RPMI8226 (cell line): Measurements from ENCODE around the gene SDK1.

Source experiments
- DNase-seq: peaks from one replicate; pipeline ENCODE4 v3.0.0-alpha.2; 2015

The SDK1 gene

DNA sequence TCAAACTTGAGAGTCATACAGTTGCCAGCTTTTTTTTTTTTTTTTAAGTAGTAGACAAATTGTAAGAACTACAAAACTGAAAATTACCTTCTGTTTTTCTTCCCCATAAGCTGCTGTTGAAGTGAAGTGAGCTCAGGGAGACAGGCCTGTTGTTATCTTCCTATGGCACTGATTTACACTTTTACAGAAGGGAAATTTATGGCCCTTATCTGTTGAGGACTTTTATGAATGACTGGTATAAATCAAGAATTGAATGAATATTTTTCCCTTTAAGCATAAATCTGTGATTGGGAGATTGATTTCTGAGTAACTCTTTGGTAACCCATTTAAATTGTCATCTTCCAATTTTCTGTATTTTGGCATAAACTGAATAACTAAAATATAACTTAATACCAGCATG lies 124.0 kb downstream of the SDK1 start:
- DNase-seq: no peak

DNA sequence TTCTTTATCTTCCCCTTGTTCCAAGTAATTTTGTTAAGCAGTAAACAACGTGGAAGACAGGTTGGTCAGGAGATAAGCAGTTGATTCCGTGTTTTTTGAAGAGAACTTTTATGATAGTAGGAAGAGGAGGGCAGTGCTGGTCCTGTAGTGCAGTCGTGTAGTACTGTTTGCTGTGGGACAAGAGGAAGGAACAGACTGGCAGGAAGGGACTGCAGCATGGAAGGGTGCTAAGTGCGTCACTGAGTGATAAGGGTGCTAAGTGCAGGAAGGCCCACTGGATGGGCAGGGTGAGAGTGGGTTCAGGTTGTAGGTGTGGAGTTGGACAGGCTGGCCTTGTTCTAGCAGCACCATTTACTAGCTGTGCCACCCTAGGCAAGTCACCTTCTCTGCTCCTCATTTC lies 125.0 kb downstream of the SDK1 start:
- no peak for DNase-seq

DNA sequence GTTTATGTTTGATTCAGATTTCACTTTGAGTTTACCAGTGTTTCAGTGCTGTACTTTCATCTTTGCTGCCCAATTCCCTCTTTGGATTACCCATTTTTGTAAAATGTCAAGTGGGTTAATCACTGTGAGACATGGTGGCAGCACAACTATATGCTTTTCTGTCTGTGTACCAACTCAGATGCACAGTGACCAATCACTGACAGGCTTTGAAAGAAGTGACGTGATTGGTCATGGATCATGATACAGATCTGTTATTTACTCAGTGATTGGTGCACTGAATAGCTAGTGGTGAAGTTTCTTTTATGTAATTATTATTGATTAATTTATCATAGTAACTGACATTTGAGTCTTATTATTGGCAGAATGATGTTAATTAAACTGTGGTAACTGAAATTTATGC lies 126.9 kb downstream of the SDK1 start:
- DNase-seq: no peak

DNA sequence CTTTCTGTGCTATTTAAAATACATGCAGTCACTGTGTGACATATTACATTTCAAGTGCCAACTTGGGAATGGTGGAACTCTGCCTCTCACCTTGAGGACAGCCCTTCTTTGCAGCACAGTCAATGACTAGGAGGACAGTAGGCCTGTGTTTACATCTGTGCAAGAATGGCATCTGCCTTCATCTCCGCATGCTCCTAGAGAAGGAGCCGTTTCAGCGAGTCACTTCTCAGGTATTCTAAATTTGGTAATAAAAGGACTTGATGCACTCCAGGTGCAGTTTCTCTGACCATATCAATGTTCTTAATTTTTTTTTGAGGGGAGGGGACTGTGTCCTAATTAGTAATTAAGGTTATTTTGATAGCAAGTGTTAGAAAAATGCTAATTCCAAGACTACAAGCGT lies 128.9 kb downstream of the SDK1 start:
- DNase-seq: no peak

DNA sequence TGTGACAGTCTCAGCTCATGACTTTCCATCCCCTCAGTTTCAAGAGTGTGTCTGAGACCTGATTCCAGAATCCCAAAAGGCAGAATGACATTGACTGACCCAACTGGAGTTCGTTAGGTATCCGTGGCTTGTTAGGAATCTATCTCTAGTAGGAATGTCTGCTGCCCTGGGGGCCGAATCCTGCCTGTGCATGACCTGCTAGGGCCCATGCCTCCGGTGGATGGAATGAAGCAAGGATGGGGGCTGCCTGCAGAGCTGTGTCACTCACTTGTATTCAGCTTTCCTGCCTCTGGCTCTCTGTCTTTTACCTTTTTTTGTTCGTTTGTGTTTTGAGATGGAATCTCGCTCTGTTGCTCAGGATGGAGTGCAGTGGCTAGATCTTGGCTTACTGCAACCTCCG lies 129.5 kb downstream of the SDK1 start:
- no peak for DNase-seq

DNA sequence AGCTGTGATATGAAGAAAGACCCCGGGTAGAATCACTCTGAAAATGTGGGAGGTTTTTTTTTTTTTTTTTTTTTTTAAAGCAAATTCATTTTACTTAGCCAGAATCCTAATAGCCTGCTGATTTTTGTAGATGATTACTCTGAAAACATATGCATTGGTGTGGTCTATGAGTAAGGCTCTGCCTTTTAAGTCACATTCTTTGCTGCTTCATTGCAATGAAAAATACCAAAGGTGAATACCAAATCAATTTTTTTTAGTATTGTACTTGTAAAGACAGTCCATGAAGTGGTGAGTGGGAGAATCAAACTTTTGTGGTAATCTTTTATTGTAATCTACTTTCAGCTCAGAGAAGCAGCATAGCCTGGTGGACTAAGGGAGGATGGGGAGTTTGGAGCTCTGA lies 130.3 kb downstream of the SDK1 start:
- DNase-seq: no peak

DNA sequence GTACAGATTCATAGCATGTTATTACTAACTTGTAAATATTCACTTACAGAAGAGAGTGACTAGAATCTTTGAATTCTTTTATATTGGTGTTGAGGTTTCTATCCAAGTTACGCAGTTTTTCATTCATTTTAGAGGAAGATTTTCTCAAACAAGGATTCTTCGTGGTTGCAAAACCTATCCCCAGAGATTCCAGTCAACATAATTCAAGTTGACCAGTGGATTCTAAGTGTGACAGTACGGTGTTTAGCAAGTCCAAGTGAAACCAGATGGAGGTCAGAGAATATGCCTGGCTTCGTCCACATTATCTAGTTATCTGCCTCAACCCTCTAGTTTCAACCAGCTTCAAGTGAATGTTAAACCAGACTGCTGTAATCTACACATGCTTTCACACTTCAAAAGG lies 131.9 kb downstream of the SDK1 start:
- no peak for DNase-seq

DNA sequence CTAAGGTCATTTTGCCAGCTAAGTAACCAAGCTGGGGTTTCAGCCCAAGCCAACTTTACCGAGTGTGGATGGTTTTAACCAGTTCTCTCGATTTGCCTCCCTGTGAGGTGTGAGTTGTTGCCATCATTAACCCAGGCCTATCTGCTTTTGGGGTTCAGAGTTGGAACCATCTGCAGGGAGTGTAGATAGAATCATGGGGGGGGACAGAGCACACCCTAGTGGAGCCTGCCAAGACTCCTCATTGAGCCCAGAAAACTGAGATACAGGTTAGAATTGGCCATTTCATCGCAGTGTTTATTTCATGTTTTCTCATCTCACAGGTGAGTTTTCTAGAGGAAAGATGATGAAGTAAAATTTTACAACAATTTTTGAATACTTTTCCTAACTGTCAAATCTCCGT lies 133.6 kb downstream of the SDK1 start:
- DNase-seq: no peak

DNA sequence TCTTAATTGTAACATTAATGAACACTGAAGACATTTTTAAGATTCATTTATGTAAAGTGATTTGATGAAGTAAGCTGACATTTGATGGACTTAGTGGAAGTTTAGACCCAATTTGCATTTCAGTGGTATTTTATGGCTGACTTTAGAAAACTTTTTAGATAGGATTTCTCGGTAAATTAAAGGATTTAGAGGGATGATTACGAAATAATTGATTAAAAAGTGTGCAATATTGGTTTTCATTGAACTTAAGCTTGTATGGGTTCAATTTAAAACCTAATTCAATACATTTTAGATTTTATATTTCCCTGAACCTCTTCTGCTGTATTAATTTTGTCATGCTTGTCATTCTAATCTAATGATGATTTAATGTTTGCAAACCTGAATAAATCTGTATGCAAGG lies 135.1 kb downstream of the SDK1 start:
- no peak for DNase-seq

DNA sequence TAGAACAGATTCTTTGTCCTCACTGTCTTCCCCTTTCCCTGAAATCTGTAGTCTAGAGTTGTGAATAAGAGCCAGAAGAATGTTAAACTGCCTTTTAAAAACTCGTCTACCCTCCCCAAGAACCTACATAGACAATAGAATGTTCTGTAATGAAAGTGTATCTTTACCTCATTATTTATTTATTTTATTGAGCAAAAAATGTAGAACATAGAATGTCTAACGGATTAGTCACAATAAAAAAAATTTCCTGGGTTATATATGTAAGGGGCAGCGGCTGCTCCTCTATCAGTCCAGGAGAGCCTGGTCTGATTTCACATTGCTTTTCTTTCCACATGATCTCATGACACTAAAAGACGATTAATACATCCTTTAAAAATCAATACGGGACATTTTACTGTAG lies 135.7 kb downstream of the SDK1 start:
- DNase-seq: no peak

DNA sequence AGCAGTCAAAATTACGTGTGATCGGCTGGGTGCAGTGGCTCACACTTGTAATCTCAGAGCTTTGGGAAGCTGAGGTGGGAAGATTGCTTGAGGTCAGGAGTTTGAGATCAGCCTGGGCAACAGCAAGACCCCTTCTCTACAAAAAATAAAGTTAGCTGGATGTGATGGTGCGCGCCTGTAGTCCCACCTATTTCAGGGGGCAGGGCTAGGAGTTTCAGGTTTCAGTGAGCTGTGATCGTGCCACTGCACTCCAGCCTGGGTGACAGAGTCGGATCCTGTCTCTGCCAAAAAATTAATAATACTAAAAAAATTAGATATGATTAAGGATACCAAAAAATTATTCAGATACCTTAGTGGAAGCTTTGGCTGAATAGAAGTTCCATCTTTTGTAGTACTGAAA lies 136.4 kb downstream of the SDK1 start:
- no peak for DNase-seq

DNA sequence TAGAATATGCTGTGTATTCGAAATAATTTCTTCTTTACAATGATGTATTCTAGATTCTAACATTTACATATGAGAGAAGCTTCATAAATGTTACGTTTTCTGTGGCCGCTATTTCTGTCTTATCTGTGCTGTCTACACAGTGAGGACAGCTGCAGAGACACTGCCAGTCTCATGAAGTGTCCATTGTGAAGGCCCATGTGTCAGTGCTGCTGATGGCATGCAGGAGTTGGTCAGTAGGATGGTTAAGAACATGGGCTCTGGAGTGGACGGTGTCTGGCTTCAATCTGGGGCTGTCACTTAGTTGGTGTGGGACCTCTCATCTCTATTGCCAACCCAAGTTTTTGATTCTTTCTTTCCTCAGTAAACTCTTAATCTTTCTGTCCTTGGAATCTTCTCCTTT lies 137.3 kb downstream of the SDK1 start:
- no peak for DNase-seq

DNA sequence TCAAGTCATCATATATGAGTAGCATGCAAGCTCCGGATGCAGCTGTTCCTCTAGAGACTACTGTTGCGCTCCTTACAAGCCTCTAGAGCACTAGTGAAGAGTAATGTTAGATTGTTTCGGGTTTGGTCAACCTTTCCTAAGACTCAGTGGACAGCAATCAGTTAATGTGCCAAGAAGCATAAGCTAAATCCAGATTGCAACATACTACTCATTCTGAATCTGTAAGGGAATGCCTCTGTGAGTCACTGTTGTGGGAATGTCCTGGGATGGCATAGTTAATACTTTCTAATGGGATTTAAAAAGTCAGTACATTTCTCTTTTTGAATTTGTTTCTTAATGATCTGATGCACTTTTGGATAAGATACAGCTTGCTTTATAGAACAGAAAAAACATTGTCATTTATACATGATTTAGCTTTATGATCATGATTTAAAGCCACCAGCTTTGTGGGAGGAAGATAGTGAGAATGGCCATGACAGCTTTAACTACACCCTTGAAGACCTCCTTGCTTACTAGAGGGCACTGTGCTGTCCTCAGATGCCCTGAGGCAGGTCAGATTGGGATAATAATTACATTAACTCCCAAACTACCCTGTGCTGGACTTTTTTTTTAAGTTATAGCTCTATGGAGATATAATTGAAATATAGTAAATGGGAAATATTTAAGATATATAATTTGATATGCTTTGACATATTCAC lies 138.4 kb downstream of the SDK1 start:
- no peak for DNase-seq

DNA sequence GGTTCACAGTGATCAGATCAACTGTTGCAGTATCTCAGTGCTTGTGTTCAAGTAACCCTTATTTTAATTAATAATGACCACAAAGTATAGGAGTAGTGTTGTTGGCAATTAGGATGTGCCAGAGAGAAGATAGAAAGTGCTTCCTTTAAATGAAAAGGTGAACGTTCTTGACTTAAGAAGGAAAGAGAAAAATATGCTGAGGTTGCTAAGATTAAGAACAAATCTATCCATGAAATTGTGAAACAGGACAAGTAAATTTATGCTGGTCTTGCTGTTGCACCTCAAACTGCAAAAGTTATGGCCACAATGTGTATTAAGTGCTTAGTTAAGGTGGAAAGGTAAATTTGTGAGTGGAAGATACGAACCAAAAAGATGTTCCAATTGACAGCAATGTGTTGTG lies 139.5 kb downstream of the SDK1 start:
- DNase-seq: no peak

DNA sequence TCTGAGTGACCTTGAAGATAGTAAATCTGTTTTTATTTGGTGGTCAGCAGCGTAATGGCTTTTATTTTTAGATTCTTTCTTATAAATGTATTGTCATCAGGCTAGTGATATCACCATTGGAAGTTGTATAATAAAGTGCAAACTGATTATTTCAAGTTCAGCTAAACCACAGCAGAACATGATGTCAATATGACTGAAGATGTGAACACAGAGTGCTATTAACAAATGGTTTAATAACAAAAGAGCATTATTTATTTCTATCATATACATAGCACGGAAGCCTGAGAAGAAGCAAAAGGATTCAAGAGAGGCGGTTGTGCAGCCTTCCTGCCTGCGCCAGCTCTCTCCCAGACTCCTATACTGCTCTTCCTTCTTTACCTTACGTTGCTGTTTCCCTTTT lies 142.7 kb downstream of the SDK1 start:
- no peak for DNase-seq

DNA sequence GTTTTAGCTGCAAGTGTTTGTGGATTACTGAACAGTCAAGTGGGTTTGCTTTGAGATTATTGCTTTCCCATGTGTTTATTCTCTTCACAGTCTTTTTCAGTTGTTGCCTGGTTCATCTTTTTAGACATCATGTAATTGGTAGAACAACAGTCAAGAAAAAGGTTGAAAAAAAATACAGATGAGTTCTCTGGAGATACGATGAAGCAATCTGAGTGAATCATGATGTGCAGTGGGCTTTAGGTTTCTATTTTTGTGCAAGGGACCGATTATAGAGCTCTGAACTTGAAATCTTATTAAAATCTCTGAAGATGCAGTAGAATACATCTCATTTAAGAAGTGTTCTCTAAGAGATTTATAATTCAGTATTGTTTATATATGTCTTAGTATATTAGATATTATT lies 145.7 kb downstream of the SDK1 start:
- no peak for DNase-seq

DNA sequence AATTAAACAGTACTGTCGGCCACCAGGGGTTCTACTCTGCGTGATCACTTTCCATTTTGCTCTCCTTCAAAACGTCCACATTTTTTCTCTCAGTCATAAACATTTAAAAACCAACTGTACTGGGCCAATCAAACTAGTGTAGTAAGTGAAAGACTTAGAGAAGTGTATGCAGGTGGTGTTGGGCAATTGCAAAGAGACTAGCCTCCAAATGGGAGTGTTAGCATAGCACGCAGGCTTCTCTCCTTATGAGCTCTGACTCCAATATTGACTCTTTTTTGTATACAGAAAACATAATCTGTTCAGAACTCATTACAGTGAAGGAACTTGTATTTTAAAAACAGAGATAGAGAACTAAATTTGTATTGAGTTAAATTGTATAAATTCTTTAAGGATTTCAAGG lies 150.6 kb downstream of the SDK1 start:
- no peak for DNase-seq

DNA sequence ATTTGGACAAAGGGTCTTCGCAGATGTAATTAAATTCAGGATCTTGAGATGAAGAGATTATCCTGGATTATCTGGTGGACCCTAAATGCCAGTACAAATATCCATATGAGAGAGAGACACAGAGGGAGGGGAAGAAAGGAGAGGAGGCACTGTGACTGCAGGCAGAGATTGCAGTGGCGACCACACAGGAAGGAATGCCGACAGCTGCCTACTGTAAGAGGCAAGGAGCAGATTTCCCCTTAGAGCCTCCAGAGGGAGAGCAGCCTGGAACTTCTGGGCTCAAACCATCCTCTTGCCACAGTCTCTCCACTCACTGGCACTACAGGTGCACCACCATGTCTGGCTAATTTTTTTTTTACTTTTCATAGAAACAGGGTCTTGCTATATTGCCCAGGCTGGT lies 152.3 kb downstream of the SDK1 start:
- DNase-seq: no peak

DNA sequence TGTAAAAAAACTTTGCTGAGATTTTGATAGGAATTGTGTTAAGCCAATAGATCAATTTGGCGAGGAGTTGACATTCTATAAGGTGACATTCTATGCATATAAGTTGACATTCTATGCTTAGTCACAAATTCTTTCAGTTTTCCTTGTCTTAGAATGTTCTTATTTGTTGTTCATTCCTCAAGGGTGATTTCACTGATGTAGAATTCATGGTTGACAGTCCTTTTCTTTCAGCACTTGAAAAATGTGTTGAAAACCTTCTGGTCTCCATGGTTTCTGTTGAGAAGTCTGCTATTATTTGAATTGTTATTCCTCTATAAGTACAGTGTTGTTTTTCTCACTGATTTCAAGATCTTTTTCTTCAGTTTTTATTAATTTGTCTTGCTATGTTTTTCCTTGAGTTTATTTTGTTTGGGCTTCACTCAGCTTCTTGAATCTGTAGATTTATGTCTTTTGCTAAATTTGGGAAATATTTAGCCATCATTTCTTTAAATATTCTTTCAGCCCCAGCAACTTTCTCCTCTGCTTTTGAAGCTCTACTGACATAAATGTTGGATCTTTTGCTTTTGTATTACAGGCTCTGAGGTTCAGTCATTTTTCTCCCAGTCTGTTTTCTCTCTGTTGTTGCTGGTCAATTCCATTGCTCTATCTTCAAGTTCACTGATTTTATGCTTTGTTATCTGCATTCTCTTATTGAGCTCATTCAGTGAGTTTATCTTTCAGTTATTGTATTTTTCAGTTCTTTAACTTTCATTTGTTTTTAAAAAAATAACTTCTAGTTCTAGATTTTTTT lies 154.9 kb downstream of the SDK1 start:
- no peak for DNase-seq

DNA sequence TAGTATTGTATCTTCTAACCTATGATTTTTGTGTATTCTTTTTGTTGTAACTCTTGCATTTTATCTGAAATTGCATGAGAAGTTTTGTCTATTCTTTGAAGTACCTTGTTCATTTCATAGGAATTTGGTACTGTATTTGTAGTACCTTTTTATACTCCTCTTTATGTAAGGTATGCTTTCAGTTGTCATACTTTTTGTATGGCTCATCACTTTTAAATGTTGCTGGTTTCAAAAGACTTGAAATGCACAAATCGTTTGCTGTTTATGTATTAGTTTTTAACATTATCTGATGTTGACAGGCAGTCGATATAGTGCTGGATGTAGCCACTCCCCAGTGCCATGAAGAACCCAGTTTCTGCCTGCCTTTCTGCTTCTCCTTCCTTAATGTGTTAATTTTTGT lies 158.1 kb downstream of the SDK1 start:
- DNase-seq: no peak

DNA sequence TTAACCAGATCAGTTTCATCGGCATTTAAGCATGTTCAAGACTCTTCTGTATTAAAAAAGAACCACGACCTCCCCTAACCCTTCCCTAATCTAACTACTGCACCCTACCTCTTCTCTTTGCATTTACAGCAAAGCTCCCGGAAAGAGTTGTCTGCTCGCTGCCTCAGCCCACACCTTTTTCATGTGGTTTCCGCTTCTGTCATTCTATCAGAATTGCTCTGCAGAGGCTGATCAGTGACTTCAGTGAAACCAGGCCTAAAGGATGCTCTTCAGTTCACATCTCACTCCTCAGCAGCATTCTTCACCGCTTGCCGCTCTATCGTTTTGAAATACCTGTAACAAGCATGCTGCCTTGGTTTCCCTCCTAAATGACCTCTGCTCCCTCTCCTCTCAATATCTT lies 160.9 kb downstream of the SDK1 start:
- DNase-seq: no peak

DNA sequence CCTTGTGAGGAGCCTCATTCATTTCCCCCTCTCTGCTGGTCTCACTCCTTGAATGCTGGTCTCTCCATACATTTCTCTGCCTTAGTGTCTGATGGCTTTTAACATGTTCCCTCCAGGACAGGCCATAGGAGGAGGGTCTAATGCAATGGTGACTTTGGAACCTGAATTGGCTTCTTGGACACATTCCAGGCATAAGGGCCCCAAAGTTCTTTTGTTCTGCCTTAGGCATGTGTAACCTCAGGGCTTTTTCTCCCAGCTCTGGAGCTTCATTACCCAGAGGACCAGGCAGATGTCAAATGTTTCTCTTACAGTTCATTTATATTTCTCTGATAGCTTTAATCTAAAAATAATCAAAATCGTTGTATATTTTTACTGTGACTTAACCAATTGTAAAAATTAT lies 162.6 kb downstream of the SDK1 start:
- DNase-seq: no peak

DNA sequence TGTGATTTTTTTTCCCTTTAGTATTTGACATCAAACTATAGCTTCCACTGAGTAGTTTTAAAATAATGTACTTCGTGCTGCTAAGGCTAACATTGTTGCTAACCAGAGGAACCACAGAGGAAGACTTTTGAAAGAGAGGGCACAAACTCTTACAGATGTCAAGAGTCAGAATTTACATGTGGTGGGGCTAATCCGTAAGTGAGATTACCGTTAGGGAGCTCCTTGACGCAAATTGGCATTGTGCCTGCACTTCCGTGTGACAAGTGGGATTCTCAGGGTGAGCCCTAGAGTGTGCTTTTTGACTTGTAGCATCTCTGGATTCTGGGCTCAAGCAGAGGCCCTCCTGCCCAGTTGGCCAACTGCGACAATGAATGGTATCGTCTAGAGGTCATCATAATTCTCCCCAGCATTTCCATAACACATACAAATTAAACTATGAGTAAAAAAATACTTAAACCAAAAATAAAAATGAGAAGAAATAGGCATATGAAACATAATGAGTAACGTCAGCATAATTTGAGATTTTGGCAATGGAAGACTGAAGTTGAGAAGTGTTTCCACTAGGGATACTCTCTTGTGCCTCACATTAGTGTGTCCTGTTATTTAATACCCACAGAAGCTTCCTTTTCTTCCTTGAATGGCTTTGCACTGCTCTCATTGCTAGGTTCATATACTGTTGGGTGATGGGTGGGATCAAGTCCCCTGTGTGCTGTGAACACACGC lies 164.0 kb downstream of the SDK1 start:
- DNase-seq: no peak

DNA sequence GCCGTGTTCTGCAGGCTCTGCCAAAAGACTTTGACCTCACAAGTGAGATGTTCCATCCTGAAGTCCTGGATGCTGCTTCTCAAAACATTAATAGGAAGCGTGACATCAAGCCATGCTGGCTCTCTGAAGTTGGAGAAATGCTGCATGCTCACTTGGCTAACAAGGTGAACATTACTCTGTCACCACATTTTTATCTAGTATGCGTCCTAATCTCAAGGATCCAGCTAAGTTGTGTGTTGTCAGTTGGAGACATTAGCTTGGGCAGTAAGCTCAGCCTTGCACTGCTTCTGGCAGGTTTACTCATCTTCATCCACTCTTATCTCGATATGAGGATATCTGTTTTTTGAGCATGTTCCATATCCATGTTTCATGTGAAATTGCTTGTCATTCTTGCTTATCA lies 165.2 kb downstream of the SDK1 start:
- no peak for DNase-seq
